ENCODE results near the gene BLNK. TPM values are rescaled to one million over a fixed set of nuclear protein-coding genes. Genes with fewer than 3 reads are reported as not detected.

Gene BLNK
- total RNA-seq, 1 experiment from 2014 or later, result 7.5 TPM

GRCh38 chr10:96225119-96225518 is 46.2 kb downstream of the BLNK start:
- H3K27me3 Mint-ChIP-seq (ENCODE audit: unreplicated experiment), result no peaks in the 10 kb centered on the region
- intact Hi-C loops (cut with micrococcal nuclease; ENCODE audit: unreplicated experiment), result no loop called here
- H3K4me3 Mint-ChIP-seq (ENCODE audit: low read depth, unreplicated experiment), result no peak overlapping the region
- no peaks in the 10 kb centered on the region for H3K4me1 Mint-ChIP-seq (ENCODE audit: low read depth, unreplicated experiment)
- CTCF ChIA-PET, result no interaction called here
- H3K9me3 Mint-ChIP-seq (ENCODE audit: low read depth, unreplicated experiment), result no peaks in the 10 kb centered on the region
- no TSS peak for BruUV-seq (replicated peaks)
- no peak overlapping the region for H3K27ac Mint-ChIP-seq (ENCODE audit: unreplicated experiment)
- TF ChIP-seq CTCF (IDR thresholded peaks at IDR 0.05; ENCODE audit: unreplicated experiment), result no peak
- peaks cover 13% of the 10 kb centered on the region for H3K36me3 Mint-ChIP-seq (ENCODE audit: insufficient read depth, unreplicated experiment)
- DNase-seq, result no peak

GRCh38 chr10:96222908-96223307 is 48.5 kb downstream of the BLNK start:
- no peak overlapping the region for H3K4me3 Mint-ChIP-seq (ENCODE audit: low read depth, unreplicated experiment)
- CTCF ChIA-PET, result no interaction called here

GRCh38 chr10:96222441-96222840 is 48.9 kb downstream of the BLNK start:
- H3K4me1 Mint-ChIP-seq (ENCODE audit: low read depth, unreplicated experiment), result no peaks in the 10 kb centered on the region
- CTCF ChIA-PET, result no interaction called here
- DNase-seq, result no peak
- H3K9me3 Mint-ChIP-seq (ENCODE audit: low read depth, unreplicated experiment), result no peaks in the 10 kb centered on the region
- TF ChIP-seq CTCF (IDR thresholded peaks at IDR 0.05; ENCODE audit: unreplicated experiment), result no peak
- no peak overlapping the region for H3K4me3 Mint-ChIP-seq (ENCODE audit: low read depth, unreplicated experiment)
- peaks cover 5% of the 10 kb centered on the region for H3K36me3 Mint-ChIP-seq (ENCODE audit: insufficient read depth, unreplicated experiment)
- no TSS peak for BruUV-seq (replicated peaks)
- H3K27ac Mint-ChIP-seq (ENCODE audit: unreplicated experiment), result no peak overlapping the region
- H3K27me3 Mint-ChIP-seq (ENCODE audit: unreplicated experiment), result no peaks in the 10 kb centered on the region
- intact Hi-C loops (cut with micrococcal nuclease; ENCODE audit: unreplicated experiment), result no loop called here

More at GRCh38 chr10:96222908-96223307, 48.5 kb downstream of the BLNK start:
- H3K36me3 Mint-ChIP-seq (ENCODE audit: insufficient read depth, unreplicated experiment), result peaks cover 5% of the 10 kb centered on the region
- BruUV-seq (replicated peaks), result no TSS peak
- no peak for TF ChIP-seq CTCF (IDR thresholded peaks at IDR 0.05; ENCODE audit: unreplicated experiment)
- H3K27me3 Mint-ChIP-seq (ENCODE audit: unreplicated experiment), result no peaks in the 10 kb centered on the region
- no peaks in the 10 kb centered on the region for H3K4me1 Mint-ChIP-seq (ENCODE audit: low read depth, unreplicated experiment)
- no peaks in the 10 kb centered on the region for H3K9me3 Mint-ChIP-seq (ENCODE audit: low read depth, unreplicated experiment)
- DNase-seq, result no peak
- intact Hi-C loops (cut with micrococcal nuclease; ENCODE audit: unreplicated experiment), result no loop called here
- no peak overlapping the region for H3K27ac Mint-ChIP-seq (ENCODE audit: unreplicated experiment)

GRCh38 chr10:96218826-96219225 is 52.5 kb downstream of the BLNK start:
- no TSS peak for BruUV-seq (replicated peaks)
- Mint-ChIP-seq H3K9me3 (ENCODE audit: low read depth, unreplicated experiment) (no peaks in the 10 kb centered on the region), H3K27ac (ENCODE audit: unreplicated experiment) (no peak overlapping the region), H3K36me3 (ENCODE audit: insufficient read depth, unreplicated experiment) (peaks cover 5% of the 10 kb centered on the region), H3K4me1 (ENCODE audit: low read depth, unreplicated experiment) (no peaks in the 10 kb centered on the region), H3K4me3 (ENCODE audit: low read depth, unreplicated experiment) (no peak overlapping the region), H3K27me3 (ENCODE audit: unreplicated experiment) (no peaks in the 10 kb centered on the region)
- CTCF ChIA-PET, result interaction anchor here (0.7 kb wide), 1 partner anchor 1186 kb away, joined by 5 read pairs; no protein-coding TSS in a partner anchor
- DNase-seq, result no peak
- intact Hi-C loops (cut with micrococcal nuclease; ENCODE audit: unreplicated experiment), result no loop called here
- TF ChIP-seq CTCF (IDR thresholded peaks at IDR 0.05; ENCODE audit: unreplicated experiment), result no peak

All from Calu3 (cell line).